ENCODE results near the gene ZNF845. TPM values are rescaled to one million over a fixed set of nuclear protein-coding genes. Genes with fewer than 3 reads are reported as not detected.

Gene ZNF845
- total RNA-seq, 1 donor from 2014 or later = 22.8 TPM

GRCh38 chr19:53365899-53366493 lies 32.4 kb downstream of the ZNF845 start:
- peak overlapping the region; percentile 84 for H3K4me2 ChIP-seq
- H2AFZ ChIP-seq (replicated peaks) = peak overlapping the region; percentile 88
- H3K27me3 ChIP-seq = peaks cover 4% of the 10 kb centered on the region
- peaks cover 3% of the 10 kb centered on the region for H3K36me3 Mint-ChIP-seq
- peak overlapping the region; percentile 92 for H3K4me3 Mint-ChIP-seq
- peak; percentile 66 for DNase-seq (ENCODE audit: low spot score)
- peak overlapping the region; percentile 10 for H3K9ac ChIP-seq
- no peaks in the 10 kb centered on the region for H3K9me3 ChIP-seq (ENCODE audit: low read depth)
- no peak for TF ChIP-seq EZH2 (IDR thresholded peaks at IDR 0.05)
- no peak for TF ChIP-seq EZH2phosphoT487 (IDR thresholded peaks at IDR 0.05)
- TF ChIP-seq CTCF (IDR thresholded peaks at IDR 0.05) = no peak
- H3K27ac ChIP-seq = no peak overlapping the region
- peaks cover 22% of the 10 kb centered on the region for H3F3A ChIP-seq (ENCODE audit: low read depth)
- H3K9me3 Mint-ChIP-seq = peaks cover 11% of the 10 kb centered on the region
- H3K79me2 ChIP-seq (ENCODE audit: low read depth) = peaks cover 11% of the 10 kb centered on the region
- peaks cover 6% of the 10 kb centered on the region for H3K4me1 Mint-ChIP-seq
- peak overlapping the region; percentile 71 for H3K4me3 ChIP-seq
- H3K4me1 ChIP-seq = peaks cover 14% of the 10 kb centered on the region
- H4K20me1 ChIP-seq (ENCODE audit: low read depth) = no peaks in the 10 kb centered on the region
- H3K27me3 Mint-ChIP-seq (ENCODE audit: insufficient read depth, low read depth) = peaks cover 21% of the 10 kb centered on the region
- no peaks in the 10 kb centered on the region for H3K36me3 ChIP-seq
- no peak overlapping the region for H3K27ac Mint-ChIP-seq

GRCh38 chr19:53372196-53372595 lies 38.6 kb downstream of the ZNF845 start:
- Mint-ChIP-seq H3K27ac (no peak overlapping the region), H3K4me3 (no peak overlapping the region)
- no peak for TF ChIP-seq CTCF (IDR thresholded peaks at IDR 0.05)
- TF ChIP-seq EZH2 (IDR thresholded peaks at IDR 0.05) = no peak
- no peak for TF ChIP-seq EZH2phosphoT487 (IDR thresholded peaks at IDR 0.05)

GRCh38 chr19:53374288-53374687 lies 40.7 kb downstream of the ZNF845 start:
- no peaks in the 10 kb centered on the region for H3K4me1 Mint-ChIP-seq
- no peaks in the 10 kb centered on the region for H3K4me1 ChIP-seq

More at GRCh38 chr19:53372196-53372595, 38.6 kb downstream of the ZNF845 start:
- H3K4me1 ChIP-seq = peaks cover under 1% of the 10 kb centered on the region
- H3K9me3 ChIP-seq (ENCODE audit: low read depth) = no peaks in the 10 kb centered on the region
- no peak overlapping the region for H3K4me2 ChIP-seq
- no peak overlapping the region for H3K4me3 ChIP-seq
- no peaks in the 10 kb centered on the region for H3K27me3 ChIP-seq
- H3K27ac ChIP-seq = no peak overlapping the region
- no peak overlapping the region for H3K9ac ChIP-seq
- Mint-ChIP-seq H3K9me3 (peaks cover 9% of the 10 kb centered on the region), H3K27me3 (ENCODE audit: insufficient read depth, low read depth) (peaks cover 13% of the 10 kb centered on the region), H3K4me1 (no peaks in the 10 kb centered on the region), H3K36me3 (peaks cover 15% of the 10 kb centered on the region)
- DNase-seq (ENCODE audit: low spot score) = no peak
- no peak overlapping the region for H2AFZ ChIP-seq (replicated peaks)
- no peaks in the 10 kb centered on the region for H3F3A ChIP-seq (ENCODE audit: low read depth)
- H3K36me3 ChIP-seq = no peaks in the 10 kb centered on the region
- peaks cover 6% of the 10 kb centered on the region for H3K79me2 ChIP-seq (ENCODE audit: low read depth)
- H4K20me1 ChIP-seq (ENCODE audit: low read depth) = no peaks in the 10 kb centered on the region

More at GRCh38 chr19:53374288-53374687, 40.7 kb downstream of the ZNF845 start:
- Mint-ChIP-seq H3K27ac (no peak overlapping the region), H3K27me3 (ENCODE audit: insufficient read depth, low read depth) (peaks cover 11% of the 10 kb centered on the region), H3K4me3 (no peak overlapping the region), H3K9me3 (peaks cover 13% of the 10 kb centered on the region), H3K36me3 (peaks cover 24% of the 10 kb centered on the region)
- no peak overlapping the region for H3K27ac ChIP-seq
- H3K4me2 ChIP-seq = no peak overlapping the region
- H3F3A ChIP-seq (ENCODE audit: low read depth) = no peaks in the 10 kb centered on the region
- H2AFZ ChIP-seq (replicated peaks) = no peak overlapping the region
- H3K36me3 ChIP-seq = peaks cover 2% of the 10 kb centered on the region
- no peaks in the 10 kb centered on the region for H3K9me3 ChIP-seq (ENCODE audit: low read depth)
- no peaks in the 10 kb centered on the region for H3K79me2 ChIP-seq (ENCODE audit: low read depth)
- H3K4me3 ChIP-seq = no peak overlapping the region
- no peak overlapping the region for H3K9ac ChIP-seq
- H4K20me1 ChIP-seq (ENCODE audit: low read depth) = no peaks in the 10 kb centered on the region
- DNase-seq (ENCODE audit: low spot score) = no peak
- H3K27me3 ChIP-seq = no peaks in the 10 kb centered on the region
- TF ChIP-seq CTCF (IDR thresholded peaks at IDR 0.05) = no peak
- TF ChIP-seq EZH2phosphoT487 (IDR thresholded peaks at IDR 0.05) = no peak
- TF ChIP-seq EZH2 (IDR thresholded peaks at IDR 0.05) = no peak

Measured in neural progenitor cell (in vitro differentiated cells).